Measurements from ENCODE around the gene COL25A1. TPM values are rescaled to one million over a fixed set of nuclear protein-coding genes. Genes with fewer than 3 reads are reported as not detected.
"Not testable (repeated sequence)": the region's sequence is repeated elsewhere in the genome, so short reads cannot be mapped to it uniquely, and the experiment has no call there.

Gene COL25A1
- total RNA-seq, 1 experiment from 2014 or later, result 2.1 TPM

GRCh38 chr4:109125084-109125483 is 177.4 kb downstream of the COL25A1 start:
- Histone ChIP-seq H3K4me3 (ENCODE audit: insufficient read depth, low read depth, low read length) (no peak overlapping the region), H3K27me3 (ENCODE audit: control insufficient read depth, insufficient read depth, low read length) (no peaks in the 10 kb centered on the region), H3K36me3 (replicated peaks; ENCODE audit: control insufficient read depth, insufficient read depth, low read length) (no peaks in the 10 kb centered on the region)
- no peak for DNase-seq

- Histone ChIP-seq H3K36me3 (replicated peaks; ENCODE audit: control insufficient read depth, insufficient read depth, low read length) (no peaks in the 10 kb centered on the region), H3K27me3 (ENCODE audit: control insufficient read depth, insufficient read depth, low read length) (no peaks in the 10 kb centered on the region), H3K4me3 (ENCODE audit: insufficient read depth, low read depth, low read length) (no peak overlapping the region)
- no peak for DNase-seq
These were observed 178.5 kb downstream of the COL25A1 start for GRCh38 chr4:109123951-109124350.

GRCh38 chr4:109121561-109121960 is 180.9 kb downstream of the COL25A1 start:
- H3K27me3 ChIP-seq (ENCODE audit: control insufficient read depth, insufficient read depth, low read length), result no peaks in the 10 kb centered on the region
- no peak overlapping the region for H3K4me3 ChIP-seq (ENCODE audit: insufficient read depth, low read depth, low read length)
- DNase-seq, result no peak
- no peaks in the 10 kb centered on the region for H3K36me3 ChIP-seq (replicated peaks; ENCODE audit: control insufficient read depth, insufficient read depth, low read length)

DNA sequence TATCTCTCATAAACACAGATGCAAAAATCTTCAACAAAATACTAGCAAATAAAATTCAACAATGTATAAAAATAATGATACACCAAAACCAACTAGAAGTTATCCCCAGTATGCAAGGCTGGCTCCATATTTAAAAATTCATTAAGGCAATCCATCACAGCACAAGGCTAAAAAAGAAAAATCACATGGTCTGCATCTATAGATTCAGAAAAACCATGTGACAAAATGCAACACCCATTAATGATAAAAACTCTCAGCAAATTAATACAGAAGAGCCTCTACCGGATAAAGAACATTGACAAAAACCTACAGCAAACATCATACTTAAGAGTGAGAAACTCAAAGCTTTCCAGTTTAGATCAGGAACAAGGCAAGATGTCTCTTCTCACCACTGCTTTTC is 182.6 kb downstream of the COL25A1 start:
- H3K4me3 ChIP-seq (ENCODE audit: insufficient read depth, low read depth, low read length), result no peak overlapping the region
- DNase-seq, result no peak
- no peaks in the 10 kb centered on the region for H3K36me3 ChIP-seq (replicated peaks; ENCODE audit: control insufficient read depth, insufficient read depth, low read length)
- H3K27me3 ChIP-seq (ENCODE audit: control insufficient read depth, insufficient read depth, low read length), result no peaks in the 10 kb centered on the region

DNA sequence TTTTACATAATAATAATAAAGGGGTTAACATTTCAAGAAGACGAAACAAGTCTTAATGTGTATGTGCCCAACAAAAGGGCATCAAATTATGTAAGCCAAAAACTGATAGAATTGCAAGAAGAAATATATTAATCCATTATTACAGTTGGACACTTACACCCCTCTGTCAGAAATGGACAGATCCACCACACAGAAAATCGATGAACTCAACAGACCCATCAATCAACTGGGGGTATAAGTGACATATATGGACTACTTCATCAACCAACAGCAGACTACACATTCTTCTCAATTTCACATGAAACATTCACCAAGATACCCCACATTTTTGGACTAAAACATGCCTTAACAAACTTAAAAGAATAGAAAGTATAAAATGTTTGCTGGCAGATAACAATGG is 183.8 kb downstream of the COL25A1 start:
- Histone ChIP-seq H3K36me3 (replicated peaks; ENCODE audit: control insufficient read depth, insufficient read depth, low read length) (no peaks in the 10 kb centered on the region), H3K27me3 (ENCODE audit: control insufficient read depth, insufficient read depth, low read length) (no peaks in the 10 kb centered on the region), H3K4me3 (ENCODE audit: insufficient read depth, low read depth, low read length) (no peak overlapping the region)
- DNase-seq, result no peak

- Histone ChIP-seq H3K36me3 (replicated peaks; ENCODE audit: control insufficient read depth, insufficient read depth, low read length) (no peaks in the 10 kb centered on the region), H3K4me3 (ENCODE audit: insufficient read depth, low read depth, low read length) (no peak overlapping the region), H3K27me3 (ENCODE audit: control insufficient read depth, insufficient read depth, low read length) (no peaks in the 10 kb centered on the region)
- DNase-seq, result no peak
These were observed 188.0 kb downstream of the COL25A1 start for GRCh38 chr4:109114501-109114900.

- no peak overlapping the region for H3K4me3 ChIP-seq (ENCODE audit: insufficient read depth, low read depth, low read length)
- H3K27me3 ChIP-seq (ENCODE audit: control insufficient read depth, insufficient read depth, low read length), result no peaks in the 10 kb centered on the region
- DNase-seq, result no peak
- no peaks in the 10 kb centered on the region for H3K36me3 ChIP-seq (replicated peaks; ENCODE audit: control insufficient read depth, insufficient read depth, low read length)
These were observed 188.9 kb downstream of the COL25A1 start for GRCh38 chr4:109113521-109113920.

DNA sequence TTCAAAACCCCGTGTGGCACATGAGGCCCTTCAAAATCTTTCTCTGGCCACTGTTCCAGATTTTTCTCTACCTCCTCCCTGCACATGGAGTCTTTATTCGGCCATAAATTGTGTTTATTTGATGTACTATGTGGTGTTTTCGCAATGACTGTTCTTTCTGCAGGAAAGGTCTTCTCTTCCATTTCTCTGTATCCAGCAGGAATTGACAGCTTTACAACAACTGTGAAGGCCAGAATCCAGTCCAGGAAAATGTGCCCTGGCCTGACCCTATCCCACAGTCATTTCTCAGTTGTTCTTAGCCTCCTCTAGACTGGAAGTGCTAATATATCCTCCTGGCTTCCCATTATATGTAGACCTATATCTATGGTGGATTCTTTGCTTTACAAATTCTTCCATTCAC is 191.4 kb downstream of the COL25A1 start:
- no peak for DNase-seq
- Histone ChIP-seq H3K27me3 (ENCODE audit: control insufficient read depth, insufficient read depth, low read length) (no peaks in the 10 kb centered on the region), H3K36me3 (replicated peaks; ENCODE audit: control insufficient read depth, insufficient read depth, low read length) (no peaks in the 10 kb centered on the region), H3K4me3 (ENCODE audit: insufficient read depth, low read depth, low read length) (no peak overlapping the region)

GRCh38 chr4:109108215-109108614 is 194.2 kb downstream of the COL25A1 start:
- not testable (repeated sequence) for H3K4me3 ChIP-seq (ENCODE audit: insufficient read depth, low read depth, low read length); H3K27me3 ChIP-seq (ENCODE audit: control insufficient read depth, insufficient read depth, low read length); DNase-seq; H3K36me3 ChIP-seq (replicated peaks; ENCODE audit: control insufficient read depth, insufficient read depth, low read length)

DNA sequence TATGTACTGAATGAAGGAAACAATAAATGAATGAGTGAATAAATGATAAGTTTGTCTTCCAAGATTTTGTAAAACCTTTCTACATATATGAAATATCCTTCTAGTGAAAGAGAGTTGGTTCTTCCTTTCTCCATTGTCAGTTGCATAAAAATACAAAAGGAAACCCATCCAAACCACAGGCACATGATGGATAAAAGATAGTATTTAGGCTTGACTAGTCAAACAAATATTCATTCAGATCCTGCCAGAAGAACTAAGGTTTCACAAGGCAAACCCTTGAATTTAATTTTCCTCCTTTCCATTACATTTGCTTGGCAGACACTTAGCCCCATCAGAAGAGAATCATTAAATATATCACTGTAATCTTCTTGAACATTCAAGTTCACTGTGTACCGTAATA is 208.4 kb downstream of the COL25A1 start:
- Histone ChIP-seq H3K4me3 (ENCODE audit: insufficient read depth, low read depth, low read length) (no peak overlapping the region), H3K27me3 (ENCODE audit: control insufficient read depth, insufficient read depth, low read length) (no peaks in the 10 kb centered on the region), H3K36me3 (replicated peaks; ENCODE audit: control insufficient read depth, insufficient read depth, low read length) (no peaks in the 10 kb centered on the region)
- DNase-seq, result no peak

DNA sequence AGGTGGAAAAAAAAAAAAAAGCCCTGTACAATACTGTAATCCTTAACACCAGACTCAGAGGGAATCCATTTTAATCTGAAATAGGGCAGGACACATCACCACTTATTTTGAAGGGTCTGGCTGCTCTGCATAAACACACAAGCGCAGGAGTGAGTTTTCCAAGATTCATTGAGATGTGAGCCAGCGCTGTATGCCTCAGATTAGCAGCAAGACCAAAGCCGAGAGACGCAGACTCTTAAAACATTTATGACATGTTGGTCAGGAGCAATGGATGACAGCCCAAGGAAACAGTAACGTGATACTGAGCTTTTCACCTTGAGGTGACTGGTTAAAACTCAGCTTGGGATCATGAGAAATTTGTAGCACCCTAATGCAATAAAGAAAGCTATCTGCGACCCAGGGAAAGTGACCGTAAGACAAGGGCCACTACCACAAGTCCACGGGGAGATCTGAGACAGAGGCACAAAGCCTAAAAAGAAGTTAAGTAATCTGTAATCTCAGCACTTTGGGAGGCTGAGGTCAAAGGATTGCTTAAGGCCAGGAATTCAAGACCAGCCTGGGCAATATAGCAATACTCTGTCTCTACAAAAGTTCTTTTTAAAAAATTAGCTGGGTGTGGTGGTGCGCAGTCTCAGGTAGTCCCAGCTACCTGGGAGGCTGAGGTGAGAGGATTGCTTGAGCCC is 210.6 kb downstream of the COL25A1 start:
- Histone ChIP-seq H3K36me3 (replicated peaks; ENCODE audit: control insufficient read depth, insufficient read depth, low read length) (no peaks in the 10 kb centered on the region), H3K27me3 (ENCODE audit: control insufficient read depth, insufficient read depth, low read length) (no peaks in the 10 kb centered on the region), H3K4me3 (ENCODE audit: insufficient read depth, low read depth, low read length) (no peak overlapping the region)
- no peak for DNase-seq

DNA sequence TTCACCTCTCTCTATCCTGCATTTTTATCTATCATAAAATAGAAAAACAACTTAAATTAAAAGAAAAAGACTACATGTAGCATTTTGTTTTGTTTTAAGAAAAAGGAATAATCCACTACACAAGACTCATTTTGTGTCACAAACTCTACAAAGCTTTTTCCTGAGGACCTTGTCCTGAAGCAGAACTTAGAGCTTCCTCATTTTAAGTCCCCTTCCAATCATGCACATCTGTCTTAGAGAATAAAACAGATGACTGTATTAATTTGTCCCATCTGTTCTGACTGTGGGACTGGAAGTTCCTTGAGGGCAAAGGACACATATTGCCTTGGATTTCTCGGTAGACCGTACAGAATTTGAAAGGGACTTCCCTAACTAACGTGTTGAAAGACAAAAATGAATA is 218.5 kb downstream of the COL25A1 start:
- Histone ChIP-seq H3K36me3 (replicated peaks; ENCODE audit: control insufficient read depth, insufficient read depth, low read length) (no peaks in the 10 kb centered on the region), H3K4me3 (ENCODE audit: insufficient read depth, low read depth, low read length) (no peak overlapping the region), H3K27me3 (ENCODE audit: control insufficient read depth, insufficient read depth, low read length) (no peaks in the 10 kb centered on the region)
- no peak for DNase-seq

- no peak overlapping the region for H3K4me3 ChIP-seq (ENCODE audit: insufficient read depth, low read depth, low read length)
- no peaks in the 10 kb centered on the region for H3K36me3 ChIP-seq (replicated peaks; ENCODE audit: control insufficient read depth, insufficient read depth, low read length)
- no peaks in the 10 kb centered on the region for H3K27me3 ChIP-seq (ENCODE audit: control insufficient read depth, insufficient read depth, low read length)
- DNase-seq, result no peak
These were observed 222.7 kb downstream of the COL25A1 start for GRCh38 chr4:109079731-109080130.

- H3K27me3 ChIP-seq (ENCODE audit: control insufficient read depth, insufficient read depth, low read length), result no peaks in the 10 kb centered on the region
- no peaks in the 10 kb centered on the region for H3K36me3 ChIP-seq (replicated peaks; ENCODE audit: control insufficient read depth, insufficient read depth, low read length)
- no peak overlapping the region for H3K4me3 ChIP-seq (ENCODE audit: insufficient read depth, low read depth, low read length)
- DNase-seq, result no peak
These were observed 223.3 kb downstream of the COL25A1 start for GRCh38 chr4:109079201-109079600.

DNA sequence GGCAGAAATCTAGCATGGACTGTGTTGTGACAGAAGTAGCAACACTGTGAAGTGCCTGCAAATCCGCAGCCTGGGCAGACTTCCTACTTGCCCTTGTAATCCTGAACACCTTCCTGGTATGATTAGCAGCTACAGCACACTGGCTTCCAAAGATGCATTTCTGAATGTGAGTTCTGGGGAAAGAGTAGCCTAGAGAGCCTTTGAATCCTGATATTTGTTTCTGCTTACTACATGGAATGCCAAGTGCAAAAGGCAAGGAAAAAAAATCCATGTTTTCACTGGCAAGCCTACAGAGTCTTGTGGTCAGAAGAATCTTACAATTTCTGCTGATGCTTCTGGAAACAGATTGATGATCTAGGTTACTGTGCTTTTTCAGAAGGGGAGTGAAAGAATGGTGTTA is 223.7 kb downstream of the COL25A1 start:
- no peaks in the 10 kb centered on the region for H3K27me3 ChIP-seq (ENCODE audit: control insufficient read depth, insufficient read depth, low read length)
- no peak overlapping the region for H3K4me3 ChIP-seq (ENCODE audit: insufficient read depth, low read depth, low read length)
- DNase-seq, result no peak
- H3K36me3 ChIP-seq (replicated peaks; ENCODE audit: control insufficient read depth, insufficient read depth, low read length), result no peaks in the 10 kb centered on the region

GRCh38 chr4:109077505-109077904 is 225.0 kb downstream of the COL25A1 start:
- H3K4me3 ChIP-seq (ENCODE audit: insufficient read depth, low read depth, low read length), result no peak overlapping the region
- H3K27me3 ChIP-seq (ENCODE audit: control insufficient read depth, insufficient read depth, low read length), result no peaks in the 10 kb centered on the region
- no peaks in the 10 kb centered on the region for H3K36me3 ChIP-seq (replicated peaks; ENCODE audit: control insufficient read depth, insufficient read depth, low read length)
- DNase-seq, result no peak
